ENCODE results near the gene MX1. TPM values are rescaled to one million over a fixed set of nuclear protein-coding genes. Genes with fewer than 3 reads are reported as not detected.

Gene MX1
- total RNA-seq, 1 donor from 2014 or later, result 10.5 TPM

DNA sequence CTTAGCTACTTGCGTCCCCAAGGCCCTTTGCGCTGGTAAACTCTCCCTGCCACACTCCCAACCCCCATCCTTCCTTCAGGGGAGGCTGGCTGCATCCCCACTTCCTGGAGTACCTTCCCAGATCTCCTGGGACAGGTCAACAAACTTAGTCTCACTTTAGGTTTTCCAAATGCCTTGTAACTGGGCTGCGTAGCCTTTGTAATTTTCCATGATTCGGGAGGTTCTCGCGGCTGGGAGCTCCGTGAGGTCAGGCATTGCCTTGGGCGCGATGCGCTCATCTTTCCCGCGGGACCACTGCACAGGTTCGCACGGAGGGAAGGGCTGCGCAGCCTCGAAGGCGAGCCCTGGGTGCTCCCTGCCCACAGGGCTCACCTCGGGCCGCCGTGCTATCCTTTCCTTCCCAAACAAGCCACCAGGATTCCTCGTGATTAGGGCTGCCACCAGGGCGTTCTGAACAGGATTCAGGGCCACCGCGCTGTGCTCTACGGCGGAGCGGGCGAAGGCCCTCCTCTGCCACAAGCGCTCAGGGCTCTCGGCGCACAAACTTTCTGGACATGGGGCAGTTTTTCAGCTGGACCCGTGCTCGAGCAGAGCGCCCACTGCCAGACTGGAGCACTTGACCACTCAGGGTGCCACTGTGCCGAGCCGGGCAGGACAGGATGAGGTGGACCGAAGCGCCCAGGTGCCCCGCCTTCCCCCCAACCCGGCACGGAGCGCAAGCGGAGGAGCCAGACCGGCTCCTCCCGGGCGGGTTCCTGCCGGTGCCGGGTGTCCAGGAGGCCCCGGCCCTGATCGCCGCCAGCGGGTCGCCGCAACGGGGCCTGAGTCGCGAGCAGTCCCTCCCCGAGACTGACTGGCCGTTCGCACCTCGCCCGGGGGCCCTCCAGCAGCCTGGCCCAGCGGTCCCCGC lies 80.8 kb downstream of the MX1 start:
- intact Hi-C loops (cut with DNase I), result no loop called here
- no peak for DNase-seq
- ATAC-seq (ENCODE audit: poor library complexity), result no peak

DNA sequence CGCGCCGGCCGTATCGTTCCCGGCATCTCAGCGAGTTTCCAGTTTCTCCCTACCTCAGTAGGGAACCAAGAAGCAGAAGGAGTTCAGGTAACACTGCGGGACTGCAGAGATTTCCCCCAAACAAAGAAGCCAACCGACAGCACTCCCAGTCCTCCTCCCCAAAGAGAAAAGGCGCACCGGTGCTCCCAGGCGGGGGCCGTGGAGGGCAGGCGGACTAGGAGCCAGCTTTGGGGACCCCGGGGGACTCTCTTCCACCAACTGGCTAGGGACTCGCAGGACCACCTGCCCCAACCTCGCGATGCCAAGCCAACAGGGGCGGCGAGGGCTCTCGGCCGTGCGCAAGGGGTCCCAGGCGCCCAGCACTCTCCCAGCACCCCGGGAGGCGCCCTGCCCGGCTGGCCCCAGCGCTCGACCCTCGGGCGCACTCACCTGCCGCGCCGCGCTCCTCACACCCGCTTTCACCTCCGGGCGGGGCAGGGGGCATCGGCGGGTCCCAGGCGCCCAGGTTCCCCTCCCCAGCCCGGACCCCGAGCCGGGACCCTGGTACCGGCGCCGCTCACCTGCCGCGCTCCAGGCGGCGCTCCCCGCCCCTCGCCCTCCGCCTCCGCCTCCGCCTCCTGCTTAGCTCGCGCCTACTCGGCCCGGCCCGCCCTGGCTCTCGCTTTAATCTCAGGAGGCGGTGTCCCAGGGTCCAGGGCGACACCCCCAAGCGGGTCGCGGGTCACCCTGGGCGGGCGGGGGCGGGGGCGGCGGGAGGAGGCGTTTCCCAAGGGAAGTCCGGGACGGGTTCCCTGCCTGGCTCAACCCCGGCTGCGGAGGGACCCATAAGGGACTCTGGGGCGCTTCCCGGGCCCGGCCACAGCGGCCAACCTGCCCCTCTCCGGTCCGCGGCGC lies 81.7 kb downstream of the MX1 start, which contains the start of gene TMPRSS2:
TSS of gene TMPRSS2 (minus strand) at position 638 of the 894 bp plus-strand sequence. CDS start 10,025 bp downstream, outside the sequence.
- DNase-seq (no peak), ATAC-seq (ENCODE audit: poor library complexity) (peak; percentile 58)
- intact Hi-C loops (cut with DNase I), result no loop called here

DNA sequence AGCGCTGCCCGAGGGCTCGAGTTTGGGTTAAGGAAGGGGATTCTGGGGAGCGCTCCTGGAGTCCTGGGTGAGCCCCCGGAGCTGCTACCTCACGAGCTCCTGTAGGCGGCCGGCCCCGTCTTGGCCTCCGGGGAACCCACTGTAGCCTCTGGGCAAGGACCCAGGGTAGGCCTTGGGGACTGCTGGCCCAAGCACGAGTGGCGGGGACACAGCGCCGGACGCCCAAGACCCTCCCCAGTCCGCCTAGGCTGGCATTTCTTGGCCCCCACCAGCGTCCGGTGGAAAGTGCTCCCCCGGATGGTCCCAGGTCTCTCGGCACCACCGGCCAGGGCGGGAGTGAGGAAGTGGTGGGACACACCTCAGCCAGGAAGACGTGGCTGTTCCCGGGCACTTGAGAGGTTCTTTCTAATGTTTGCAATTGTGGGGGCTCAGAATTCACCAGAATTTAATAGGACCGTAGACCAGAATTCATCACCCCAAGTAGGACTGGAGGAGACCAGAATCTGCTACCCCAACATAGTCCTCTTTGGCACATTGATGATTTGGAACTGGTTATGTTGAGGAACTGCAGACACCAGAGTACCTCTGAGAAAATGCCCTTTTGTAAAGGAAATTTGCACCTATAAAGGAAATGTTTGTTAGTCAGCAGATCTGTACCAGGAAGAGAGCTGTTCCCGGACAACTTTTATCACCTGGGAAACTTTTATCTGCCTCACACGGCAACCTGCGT lies 82.5 kb downstream of the MX1 start:
- ATAC-seq (ENCODE audit: poor library complexity), result no peak
- intact Hi-C loops (cut with DNase I), result no loop called here

More for the DNA sequence above, 82.5 kb downstream of the MX1 start:
- no peak for DNase-seq

Other genes starting within 250 kb of the MX1 start
- gene FAM3B, start 109.4 kb upstream of the MX1 start, total RNA-seq, result not detected
- 4.2 TPM for gene MX2, start 64.2 kb upstream of the MX1 start, total RNA-seq
- gene TMPRSS2, start 81.9 kb downstream of the MX1 start, total RNA-seq, result not detected

Measured in Right ventricle myocardium superior (tissue), 1 donor.